GM13977 (cell line): Measurements from ENCODE around the gene ZDHHC22.

Experiments used
- DNase-seq: peaks from one replicate; pipeline ENCODE4 v3.0.0; 2012; ENCODE audit warnings: low spot score
- CTCF ChIP-seq: IDR thresholded peaks from 2 replicates; pipeline ENCODE4 v1.5.1; 2012; ENCODE audit warnings: mild to moderate bottlenecking, control low read depth; ENCODE audit not compliant: insufficient read depth; ENCODE audit errors: extremely low read depth, missing control alignments
- in situ Hi-C: fragments of 300-500 bp; cut with MboI; formaldehyde crosslinking; loops from one replicate; pipeline ENCODE4 v1.12.0; 2022; ENCODE audit warnings: low sequenced_read_pairs, low pct_unique_long_range_greater_than_20kb, mixed read lengths, inconsistent platforms; ENCODE audit not compliant: unreplicated experiment

The ZDHHC22 gene

GRCh38 chr14:77097006-77097699 is 44.4 kb downstream of the ZDHHC22 start:
- in situ Hi-C loops: no loop called here
- TF ChIP-seq CTCF: no peak
- peak; percentile 24 for DNase-seq

DNA sequence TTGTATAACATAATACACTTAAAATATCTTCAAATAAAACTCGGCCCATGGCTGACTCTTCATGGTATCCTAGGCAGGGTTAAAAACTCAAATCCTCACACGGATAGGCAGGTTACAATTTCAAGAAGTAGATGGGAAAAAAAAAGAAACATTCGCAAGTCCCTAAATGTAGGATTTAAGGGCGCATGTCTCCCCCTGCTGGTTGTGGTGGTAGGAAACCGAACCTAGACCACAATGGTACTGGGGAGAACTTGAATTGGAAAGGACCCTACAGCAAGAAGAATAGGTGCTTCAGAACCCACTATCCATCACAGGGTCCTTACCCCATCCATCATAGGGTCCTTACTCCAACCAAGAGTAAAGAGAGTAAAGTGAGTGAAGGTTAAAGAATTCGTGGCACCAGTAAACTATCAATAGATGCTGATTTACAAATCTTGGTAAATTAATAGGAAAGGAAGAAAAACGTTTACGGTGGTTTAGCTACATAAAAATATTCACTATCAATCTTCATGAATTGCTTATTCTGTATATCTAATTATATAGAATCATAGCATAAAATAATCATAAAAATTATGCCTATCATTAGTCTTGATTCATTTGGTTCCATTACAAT is 46.8 kb downstream of the ZDHHC22 start:
- peak; percentile 85 for TF ChIP-seq CTCF
- in situ Hi-C loops: no loop called here
- DNase-seq: peak; percentile 58

DNA sequence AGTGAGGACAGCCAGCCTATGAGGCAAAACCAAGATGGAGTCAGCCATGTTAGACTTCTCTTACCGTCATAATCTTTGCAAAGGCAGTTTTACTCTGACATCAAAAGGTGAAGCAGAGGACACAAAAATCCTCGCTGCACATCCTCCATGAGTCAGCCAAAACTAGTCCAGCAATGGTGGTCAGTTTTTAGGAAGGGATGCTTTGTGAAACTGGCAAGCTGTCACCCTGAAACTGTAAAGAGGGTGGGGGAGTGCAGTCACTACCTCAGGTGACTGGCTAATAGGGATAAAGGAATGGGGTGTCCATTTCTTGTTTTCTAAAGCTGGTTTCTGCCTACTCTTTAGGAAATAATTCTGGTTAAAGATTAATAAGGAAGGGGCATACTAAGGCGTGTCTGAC is 48.9 kb downstream of the ZDHHC22 start:
- in situ Hi-C loops: no loop called here
- no peak for TF ChIP-seq CTCF
- DNase-seq: no peak

DNA sequence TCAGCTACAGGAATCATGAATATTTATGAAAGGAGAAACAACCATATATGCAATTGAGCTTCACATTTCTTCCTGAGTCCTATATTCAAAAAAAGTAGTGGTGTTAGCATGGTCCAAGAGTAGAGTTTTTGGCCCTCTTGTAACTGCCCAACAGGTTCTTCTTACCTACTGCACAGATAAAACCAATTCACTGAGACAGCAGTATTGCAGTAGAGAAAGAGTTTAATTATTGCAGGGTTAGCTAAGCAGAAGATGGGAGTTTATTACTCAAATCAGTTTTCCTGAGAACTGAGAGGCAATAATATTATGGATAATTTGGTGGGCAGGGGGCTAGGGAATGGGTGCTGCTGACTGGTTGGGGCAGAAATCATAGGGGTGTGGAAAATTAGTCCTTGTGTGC is 50.1 kb downstream of the ZDHHC22 start:
- in situ Hi-C loops: no loop called here
- no peak for TF ChIP-seq CTCF
- no peak for DNase-seq

GRCh38 chr14:77088645-77089044 is 52.9 kb downstream of the ZDHHC22 start:
- DNase-seq: no peak
- in situ Hi-C loops: no loop called here
- no peak for TF ChIP-seq CTCF

DNA sequence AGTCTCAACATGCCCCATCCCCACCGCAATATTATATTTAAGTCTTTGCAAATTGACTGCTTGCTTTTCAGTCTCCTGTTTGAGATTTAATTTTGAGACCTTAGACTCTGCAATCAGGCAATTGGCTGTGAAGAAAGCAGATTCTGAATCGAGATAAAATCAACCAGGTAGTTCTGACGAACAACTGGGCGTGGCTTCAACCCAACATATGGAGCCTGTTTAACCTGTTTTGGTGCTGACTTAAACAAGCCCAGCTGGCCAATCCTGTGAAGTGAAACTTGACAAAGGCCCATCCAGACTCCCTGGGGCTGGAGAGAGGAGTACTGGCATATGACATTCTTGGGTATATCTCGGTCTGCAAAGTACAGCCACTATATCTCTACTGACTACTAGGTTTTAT is 53.4 kb downstream of the ZDHHC22 start:
- no peak for DNase-seq
- no peak for TF ChIP-seq CTCF
- in situ Hi-C loops: no loop called here
